ENCODE measurements around the gene GALNTL6.

GALNTL6 gene

DNA sequence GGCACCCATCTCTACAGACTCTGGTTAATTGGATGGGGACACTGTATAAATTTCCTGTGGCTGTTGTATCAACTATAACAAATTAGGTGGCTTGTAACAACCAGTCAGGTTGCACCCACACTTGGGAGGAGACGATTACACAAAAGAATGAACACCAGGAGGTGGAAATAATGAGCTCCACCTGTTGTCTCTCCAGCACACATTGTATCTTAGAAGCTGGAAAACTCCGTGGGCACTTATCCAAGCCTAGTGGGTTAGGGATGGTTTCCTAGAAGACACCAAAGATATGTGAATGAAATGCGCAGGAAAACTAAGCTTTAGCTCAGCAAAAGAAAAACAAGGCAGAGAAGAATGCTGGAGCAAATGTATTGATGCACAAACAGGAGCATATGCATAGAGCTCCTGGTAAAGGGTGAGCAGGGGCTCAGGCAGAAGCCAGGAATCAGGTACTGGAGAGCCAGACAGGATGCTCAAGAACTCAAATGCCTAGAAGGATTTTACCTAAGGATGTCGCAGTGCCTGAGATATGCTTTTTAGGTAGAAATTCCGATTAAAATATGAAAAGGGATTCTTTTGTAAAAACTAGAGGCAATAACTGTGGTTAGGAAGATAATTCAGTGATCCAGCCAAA, 111.7 kb downstream of the GALNTL6 start:
- H3K4me1 ChIP-seq (ENCODE audit: control extremely low read depth in 1 of 4, control insufficient read depth in 4 of 4, insufficient read depth in 4 of 4, low read length in 3 of 4), result no peaks in the 10 kb centered on the region
- H3K36me3 ChIP-seq (ENCODE audit: control insufficient read depth in 4 of 4, insufficient read depth in 4 of 4, low read length in 3 of 4), result no peaks in the 10 kb centered on the region
- 98% methylated on average over 5 of the region's 5 CpGs for WGBS (ENCODE audit: insufficient coverage)
- peaks cover 0 to 2% (median 0%) of the 10 kb centered on the region in 5 experiments for H3K9me3 ChIP-seq (ENCODE audit: control extremely low read depth in 1 of 5, control insufficient read depth in 4 of 5, insufficient read depth in 2 of 5, low read depth in 1 of 5, low read length in 4 of 5)
- no peak for DNase-seq
- H3K4me3 ChIP-seq (ENCODE audit: control insufficient read depth in 1 of 7, extremely low read depth in 1 of 7, insufficient read depth in 4 of 7, low read depth in 2 of 7, low read length in 6 of 7), result no peak overlapping the region
- ChIA-PET POLR2A (no interaction called here), CTCF (no interaction called here)
- no peaks in the 10 kb centered on the region for H3K27me3 ChIP-seq (replicated peaks in 2 of 5; ENCODE audit: control insufficient read depth in 4 of 5, insufficient read depth in 5 of 5, low read length in 4 of 5)
- H3K27ac ChIP-seq (ENCODE audit: insufficient read depth in 1 of 2, low read depth in 1 of 2, low read length in 2 of 2, poor library complexity in 1 of 2, severe bottlenecking in 2 of 2), result no peak overlapping the region

DNA sequence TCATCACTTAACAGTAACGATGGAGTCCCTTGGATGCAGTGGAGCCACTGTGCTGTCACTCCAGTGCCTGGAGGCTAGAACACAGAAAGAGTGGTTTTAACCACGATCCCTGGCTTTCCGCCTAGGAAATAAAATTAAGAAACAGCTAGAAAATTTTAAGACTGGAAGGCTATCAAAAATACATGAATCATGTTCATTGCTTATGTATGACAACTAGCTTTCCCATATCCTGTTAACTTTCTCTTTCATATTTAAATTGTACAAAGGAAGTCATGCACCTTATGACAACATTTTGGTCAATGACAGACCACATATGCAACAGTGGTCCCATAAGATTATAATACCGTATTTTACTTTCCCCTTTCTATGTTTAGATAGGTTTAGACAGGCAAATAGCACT, 115.1 kb downstream of the GALNTL6 start:
- H3K36me3 ChIP-seq (ENCODE audit: control insufficient read depth in 4 of 4, insufficient read depth in 4 of 4, low read length in 3 of 4), result no peaks in the 10 kb centered on the region
- H3K27me3 ChIP-seq (replicated peaks in 2 of 5; ENCODE audit: control insufficient read depth in 4 of 5, insufficient read depth in 5 of 5, low read length in 4 of 5), result no peaks in the 10 kb centered on the region
- peaks cover 0 to 2% (median 0%) of the 10 kb centered on the region in 5 experiments for H3K9me3 ChIP-seq (ENCODE audit: control extremely low read depth in 1 of 5, control insufficient read depth in 4 of 5, insufficient read depth in 2 of 5, low read depth in 1 of 5, low read length in 4 of 5)
- no peak overlapping the region for H3K4me3 ChIP-seq (ENCODE audit: control insufficient read depth in 1 of 7, extremely low read depth in 1 of 7, insufficient read depth in 4 of 7, low read depth in 2 of 7, low read length in 6 of 7)
- H3K27ac ChIP-seq (ENCODE audit: insufficient read depth in 1 of 2, low read depth in 1 of 2, low read length in 2 of 2, poor library complexity in 1 of 2, severe bottlenecking in 2 of 2), result no peak overlapping the region
- DNase-seq, result peak in 2 of 3 donors; percentile 1 to 16
- WGBS (ENCODE audit: insufficient coverage), result 73% methylated on average over 2 of the region's 4 CpGs
- ChIA-PET POLR2A (interaction anchor here (0.5 kb wide), 1 partner anchor 79 kb away, joined by 3 read pairs; no protein-coding TSS in a partner anchor), CTCF (no interaction called here)
- H3K4me1 ChIP-seq (ENCODE audit: control extremely low read depth in 1 of 4, control insufficient read depth in 4 of 4, insufficient read depth in 4 of 4, low read length in 3 of 4), result no peaks in the 10 kb centered on the region

DNA sequence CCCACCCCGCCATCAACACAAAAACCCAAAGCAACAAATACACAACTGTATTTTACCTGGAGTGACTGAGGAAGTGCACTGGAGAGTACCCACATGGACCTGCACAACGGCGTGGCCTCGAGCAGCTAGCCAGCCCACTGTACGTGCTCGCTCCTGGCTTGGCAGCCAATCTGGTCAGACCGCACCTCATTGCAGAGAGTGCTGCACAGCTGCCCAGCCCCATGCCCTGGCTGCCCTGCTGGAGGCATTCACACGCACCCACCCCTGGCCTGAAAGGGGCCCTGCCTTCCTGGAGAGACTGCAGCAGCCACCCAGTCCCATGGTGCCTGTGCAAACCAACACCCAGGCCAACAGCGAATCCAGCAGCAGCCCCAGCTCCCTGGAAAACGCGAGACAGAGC, 116.3 kb downstream of the GALNTL6 start:
- WGBS (ENCODE audit: insufficient coverage), result 98% methylated on average over 11 of the region's 11 CpGs
- Histone ChIP-seq H3K9me3 (ENCODE audit: control extremely low read depth in 1 of 5, control insufficient read depth in 4 of 5, insufficient read depth in 2 of 5, low read depth in 1 of 5, low read length in 4 of 5) (peaks cover 0 to 2% (median 0%) of the 10 kb centered on the region in 5 experiments), H3K27me3 (replicated peaks in 2 of 5; ENCODE audit: control insufficient read depth in 4 of 5, insufficient read depth in 5 of 5, low read length in 4 of 5) (no peaks in the 10 kb centered on the region), H3K27ac (ENCODE audit: insufficient read depth in 1 of 2, low read depth in 1 of 2, low read length in 2 of 2, poor library complexity in 1 of 2, severe bottlenecking in 2 of 2) (no peak overlapping the region), H3K4me3 (ENCODE audit: control insufficient read depth in 1 of 7, extremely low read depth in 1 of 7, insufficient read depth in 4 of 7, low read depth in 2 of 7, low read length in 6 of 7) (no peak overlapping the region), H3K36me3 (ENCODE audit: control insufficient read depth in 4 of 4, insufficient read depth in 4 of 4, low read length in 3 of 4) (no peaks in the 10 kb centered on the region), H3K4me1 (ENCODE audit: control extremely low read depth in 1 of 4, control insufficient read depth in 4 of 4, insufficient read depth in 4 of 4, low read length in 3 of 4) (no peaks in the 10 kb centered on the region)
- no peak for DNase-seq
- CTCF ChIA-PET, result no interaction called here
- POLR2A ChIA-PET, result no interaction called here

DNA sequence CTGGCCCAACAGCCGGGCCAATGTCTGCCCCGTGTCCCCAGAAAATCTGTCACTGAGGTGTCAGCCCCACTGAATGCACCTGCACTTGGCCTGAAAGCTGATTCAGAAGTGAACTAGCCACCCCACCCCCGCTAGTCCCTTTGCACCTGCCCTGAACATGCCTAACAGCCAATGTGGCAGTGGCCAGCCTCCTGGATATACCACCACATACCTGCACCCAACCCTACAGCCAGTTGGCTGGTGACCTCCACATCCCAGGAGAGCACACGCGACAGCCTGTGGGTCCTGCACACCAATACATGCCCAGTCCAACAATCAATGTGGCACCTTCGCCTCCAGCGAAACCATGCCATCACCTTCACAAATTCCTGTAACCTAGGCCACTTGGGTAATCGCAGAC, 116.7 kb downstream of the GALNTL6 start:
- Histone ChIP-seq H3K36me3 (ENCODE audit: control insufficient read depth in 4 of 4, insufficient read depth in 4 of 4, low read length in 3 of 4) (no peaks in the 10 kb centered on the region), H3K4me3 (ENCODE audit: control insufficient read depth in 1 of 7, extremely low read depth in 1 of 7, insufficient read depth in 4 of 7, low read depth in 2 of 7, low read length in 6 of 7) (no peak overlapping the region), H3K27me3 (replicated peaks in 2 of 5; ENCODE audit: control insufficient read depth in 4 of 5, insufficient read depth in 5 of 5, low read length in 4 of 5) (no peaks in the 10 kb centered on the region), H3K4me1 (ENCODE audit: control extremely low read depth in 1 of 4, control insufficient read depth in 4 of 4, insufficient read depth in 4 of 4, low read length in 3 of 4) (no peaks in the 10 kb centered on the region), H3K9me3 (ENCODE audit: control extremely low read depth in 1 of 5, control insufficient read depth in 4 of 5, insufficient read depth in 2 of 5, low read depth in 1 of 5, low read length in 4 of 5) (peaks cover 0 to 2% (median 0%) of the 10 kb centered on the region in 5 experiments), H3K27ac (ENCODE audit: insufficient read depth in 1 of 2, low read depth in 1 of 2, low read length in 2 of 2, poor library complexity in 1 of 2, severe bottlenecking in 2 of 2) (no peak overlapping the region)
- DNase-seq, result no peak
- WGBS (ENCODE audit: insufficient coverage), result 96% methylated on average over 8 of the region's 8 CpGs
- ChIA-PET CTCF (no interaction called here), POLR2A (no interaction called here)

DNA sequence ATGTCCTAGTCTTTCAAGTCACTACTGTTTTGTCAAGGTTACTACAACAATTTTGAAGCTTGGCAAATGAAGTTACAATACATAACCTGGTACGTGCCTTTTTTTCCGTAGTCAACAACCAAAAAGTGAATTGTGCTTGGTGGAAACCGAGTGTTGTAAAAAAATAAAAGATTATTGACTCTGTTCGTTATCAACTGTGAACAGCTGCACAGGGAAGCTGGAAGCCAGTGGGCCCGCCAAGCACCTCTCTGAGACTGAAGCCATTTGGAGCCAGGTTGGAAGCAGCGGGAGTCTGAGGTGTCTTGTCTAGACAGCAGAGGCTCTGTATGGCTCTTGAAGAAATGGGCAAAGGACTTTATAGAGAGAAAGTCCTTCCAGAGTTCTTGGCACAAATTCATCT, 119.0 kb downstream of the GALNTL6 start:
- no peak for DNase-seq
- H3K27me3 ChIP-seq (replicated peaks in 2 of 5; ENCODE audit: control insufficient read depth in 4 of 5, insufficient read depth in 5 of 5, low read length in 4 of 5), result no peaks in the 10 kb centered on the region
- WGBS (ENCODE audit: insufficient coverage), result 98% methylated on average over 6 of the region's 6 CpGs

DNA sequence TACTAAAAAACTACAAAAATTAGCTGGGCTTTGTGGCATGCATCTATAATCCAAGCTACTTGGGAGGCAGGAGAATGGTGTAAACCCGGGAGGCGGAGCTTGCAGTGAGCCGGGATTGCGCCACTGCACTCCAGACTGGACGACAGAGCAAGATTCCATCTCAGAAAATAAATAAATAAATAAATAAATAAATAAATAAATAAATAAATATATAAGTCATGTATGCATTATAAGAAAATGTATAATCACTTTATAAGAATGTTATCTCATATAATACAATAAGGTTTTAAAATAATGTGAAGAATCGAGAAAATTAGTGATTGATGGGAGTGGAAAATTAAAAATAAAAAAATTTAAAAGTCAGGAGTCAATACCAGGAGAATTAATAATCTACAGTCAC, 127.5 kb downstream of the GALNTL6 start:
- Histone ChIP-seq H3K9me3 (ENCODE audit: control extremely low read depth in 1 of 5, control insufficient read depth in 4 of 5, insufficient read depth in 2 of 5, low read depth in 1 of 5, low read length in 4 of 5) (no peaks in the 10 kb centered on the region), H3K4me3 (ENCODE audit: control insufficient read depth in 1 of 7, extremely low read depth in 1 of 7, insufficient read depth in 4 of 7, low read depth in 2 of 7, low read length in 6 of 7) (no peak overlapping the region), H3K27me3 (replicated peaks in 2 of 5; ENCODE audit: control insufficient read depth in 4 of 5, insufficient read depth in 5 of 5, low read length in 4 of 5) (no peaks in the 10 kb centered on the region), H3K4me1 (ENCODE audit: control extremely low read depth in 1 of 4, control insufficient read depth in 4 of 4, insufficient read depth in 4 of 4, low read length in 3 of 4) (no peaks in the 10 kb centered on the region), H3K27ac (ENCODE audit: insufficient read depth in 1 of 2, low read depth in 1 of 2, low read length in 2 of 2, poor library complexity in 1 of 2, severe bottlenecking in 2 of 2) (no peak overlapping the region), H3K36me3 (ENCODE audit: control insufficient read depth in 4 of 4, insufficient read depth in 4 of 4, low read length in 3 of 4) (no peaks in the 10 kb centered on the region)
- no peak for DNase-seq
- CTCF ChIA-PET, result no interaction called here
- POLR2A ChIA-PET, result no interaction called here
- no CpG with 5 or more reads among the region's 6 CpGs for WGBS (ENCODE audit: insufficient coverage)

More for the DNA sequence above, 119.0 kb downstream of the GALNTL6 start:
- ChIA-PET POLR2A (no interaction called here), CTCF (no interaction called here)
- Histone ChIP-seq H3K36me3 (ENCODE audit: control insufficient read depth in 4 of 4, insufficient read depth in 4 of 4, low read length in 3 of 4) (no peaks in the 10 kb centered on the region), H3K4me1 (ENCODE audit: control extremely low read depth in 1 of 4, control insufficient read depth in 4 of 4, insufficient read depth in 4 of 4, low read length in 3 of 4) (no peaks in the 10 kb centered on the region), H3K27ac (ENCODE audit: insufficient read depth in 1 of 2, low read depth in 1 of 2, low read length in 2 of 2, poor library complexity in 1 of 2, severe bottlenecking in 2 of 2) (no peak overlapping the region), H3K4me3 (ENCODE audit: control insufficient read depth in 1 of 7, extremely low read depth in 1 of 7, insufficient read depth in 4 of 7, low read depth in 2 of 7, low read length in 6 of 7) (no peak overlapping the region), H3K9me3 (ENCODE audit: control extremely low read depth in 1 of 5, control insufficient read depth in 4 of 5, insufficient read depth in 2 of 5, low read depth in 1 of 5, low read length in 4 of 5) (peaks cover 0 to 2% (median 0%) of the 10 kb centered on the region in 5 experiments)

DNA sequence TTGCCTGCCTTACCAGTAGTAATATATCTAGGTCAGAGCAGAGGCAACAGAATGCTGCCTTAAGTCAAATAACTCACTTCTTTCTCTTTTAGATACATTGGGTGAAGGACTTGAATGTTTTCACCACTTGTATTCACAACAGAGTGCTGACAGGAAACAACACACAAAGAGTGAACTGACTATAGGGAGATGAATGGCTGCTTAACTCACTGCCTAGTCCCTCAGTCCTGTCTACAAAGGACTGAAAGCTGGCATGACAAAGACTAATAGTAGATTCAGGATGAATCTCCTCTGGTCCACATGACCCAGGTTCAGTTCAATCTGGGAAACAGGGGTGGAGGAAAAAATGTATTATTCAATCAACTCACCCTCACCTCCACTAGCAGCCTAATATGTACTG, 134.2 kb downstream of the GALNTL6 start:
- DNase-seq, result no peak
- Histone ChIP-seq H3K27me3 (replicated peaks in 2 of 5; ENCODE audit: control insufficient read depth in 4 of 5, insufficient read depth in 5 of 5, low read length in 4 of 5) (no peaks in the 10 kb centered on the region), H3K4me3 (ENCODE audit: control insufficient read depth in 1 of 7, extremely low read depth in 1 of 7, insufficient read depth in 4 of 7, low read depth in 2 of 7, low read length in 6 of 7) (no peak overlapping the region), H3K36me3 (ENCODE audit: control insufficient read depth in 4 of 4, insufficient read depth in 4 of 4, low read length in 3 of 4) (no peaks in the 10 kb centered on the region), H3K27ac (ENCODE audit: insufficient read depth in 1 of 2, low read depth in 1 of 2, low read length in 2 of 2, poor library complexity in 1 of 2, severe bottlenecking in 2 of 2) (no peak overlapping the region), H3K9me3 (ENCODE audit: control extremely low read depth in 1 of 5, control insufficient read depth in 4 of 5, insufficient read depth in 2 of 5, low read depth in 1 of 5, low read length in 4 of 5) (no peaks in the 10 kb centered on the region), H3K4me1 (ENCODE audit: control extremely low read depth in 1 of 4, control insufficient read depth in 4 of 4, insufficient read depth in 4 of 4, low read length in 3 of 4) (no peaks in the 10 kb centered on the region)
- POLR2A ChIA-PET, result no interaction called here
- CTCF ChIA-PET, result no interaction called here

Data from common myeloid progenitor, CD34-positive (primary cell).